Activated CD4-positive, CD25-positive, alpha-beta regulatory T cell treated with anti-CD3 and anti-CD28 coated beads, Interleukin-2, amount 50 U/mL, for 16 hours (primary cell): ENCODE data around the gene NT5C1A.

Experiments
- DNase-seq: peaks from one replicate; pipeline ENCODE4 v3.0.0-alpha.2; 2020; ENCODE audit warnings: low read depth, low spot score

Gene NT5C1A

DNA sequence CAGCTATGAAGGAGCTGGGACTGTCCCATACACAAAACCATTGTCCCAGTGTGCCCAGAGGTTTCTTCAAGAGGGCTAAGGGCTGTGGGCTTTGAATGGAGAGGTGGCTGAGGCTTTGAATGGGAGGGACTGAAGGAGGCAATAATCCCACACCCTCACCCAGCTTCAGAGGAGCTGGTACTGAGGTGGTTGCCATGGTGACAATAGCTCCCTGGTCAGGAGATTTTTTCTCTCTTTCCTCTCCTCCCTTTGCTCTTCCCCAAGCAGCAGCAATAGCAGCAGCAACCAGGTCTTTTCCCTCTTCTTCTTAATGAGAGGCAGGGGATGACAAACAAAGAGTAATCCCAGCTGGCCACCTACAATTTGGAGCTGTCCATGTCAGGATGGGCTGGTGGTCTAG lies 17.7 kb upstream of the NT5C1A start:
- DNase-seq = no peak

GRCh38 chr1:39689214-39689613 lies 17.3 kb upstream of the NT5C1A start:
- no peak for DNase-seq

DNA sequence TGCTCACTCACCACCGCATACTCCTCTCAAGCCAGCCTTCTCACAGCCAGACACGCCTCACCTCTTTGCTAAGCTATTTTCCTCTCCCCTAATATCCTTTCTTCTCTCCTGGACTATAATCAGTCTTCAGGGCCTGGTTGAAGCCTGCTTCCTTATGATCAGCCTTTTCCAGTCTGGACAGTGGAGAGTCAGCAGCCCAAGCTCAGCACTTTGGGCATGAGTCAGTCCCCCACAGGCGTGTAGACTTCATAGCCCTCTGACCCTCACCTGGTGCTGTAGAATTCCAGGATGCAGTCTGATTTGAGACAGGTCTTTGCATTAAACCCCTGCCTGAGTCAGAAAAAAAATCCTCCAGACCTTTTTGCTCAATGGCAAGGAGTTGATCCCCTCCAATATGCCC lies 16.8 kb upstream of the NT5C1A start:
- DNase-seq = no peak

DNA sequence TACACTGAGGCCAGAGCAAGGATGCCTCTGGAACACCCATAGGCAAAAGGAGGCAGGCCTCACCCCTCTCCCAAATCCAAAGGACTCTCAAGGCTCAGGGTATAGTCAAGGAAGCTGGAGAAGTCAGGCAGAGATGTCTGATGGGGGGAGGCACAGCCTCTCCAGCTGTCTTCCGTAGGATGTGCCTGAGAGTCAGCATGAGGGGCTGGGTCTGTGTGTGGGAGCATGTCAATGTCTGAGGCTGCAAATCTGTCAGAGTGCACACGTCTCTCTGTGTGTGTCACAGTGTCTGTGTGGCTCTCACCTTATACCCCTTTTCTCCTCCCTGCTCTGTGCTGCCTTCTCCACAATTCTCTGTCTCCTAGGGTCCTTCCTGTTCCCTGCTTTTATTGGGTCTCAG lies 15.3 kb upstream of the NT5C1A start:
- no peak for DNase-seq

- DNase-seq = no peak
These were observed 13.2 kb upstream of the NT5C1A start for GRCh38 chr1:39685071-39685470.

DNA sequence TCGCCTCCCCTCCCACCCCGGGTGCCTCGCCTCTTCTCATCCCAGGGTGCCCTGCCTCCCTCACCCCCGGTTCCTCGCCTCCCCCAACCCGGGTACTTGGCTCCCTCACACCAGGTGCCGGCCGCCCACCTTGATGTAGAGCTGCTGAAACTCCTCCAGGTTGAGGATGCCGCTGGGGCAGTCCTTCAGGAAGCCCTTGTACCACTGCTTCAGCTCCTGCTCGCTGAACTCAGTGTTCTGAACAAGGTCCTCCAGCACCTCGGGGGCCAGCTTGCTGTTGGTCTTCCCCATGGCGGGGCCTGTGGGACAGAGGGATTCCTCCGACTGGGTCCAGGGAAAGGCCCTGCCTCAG lies 12.4 kb upstream of the NT5C1A start:
- no peak for DNase-seq

DNA sequence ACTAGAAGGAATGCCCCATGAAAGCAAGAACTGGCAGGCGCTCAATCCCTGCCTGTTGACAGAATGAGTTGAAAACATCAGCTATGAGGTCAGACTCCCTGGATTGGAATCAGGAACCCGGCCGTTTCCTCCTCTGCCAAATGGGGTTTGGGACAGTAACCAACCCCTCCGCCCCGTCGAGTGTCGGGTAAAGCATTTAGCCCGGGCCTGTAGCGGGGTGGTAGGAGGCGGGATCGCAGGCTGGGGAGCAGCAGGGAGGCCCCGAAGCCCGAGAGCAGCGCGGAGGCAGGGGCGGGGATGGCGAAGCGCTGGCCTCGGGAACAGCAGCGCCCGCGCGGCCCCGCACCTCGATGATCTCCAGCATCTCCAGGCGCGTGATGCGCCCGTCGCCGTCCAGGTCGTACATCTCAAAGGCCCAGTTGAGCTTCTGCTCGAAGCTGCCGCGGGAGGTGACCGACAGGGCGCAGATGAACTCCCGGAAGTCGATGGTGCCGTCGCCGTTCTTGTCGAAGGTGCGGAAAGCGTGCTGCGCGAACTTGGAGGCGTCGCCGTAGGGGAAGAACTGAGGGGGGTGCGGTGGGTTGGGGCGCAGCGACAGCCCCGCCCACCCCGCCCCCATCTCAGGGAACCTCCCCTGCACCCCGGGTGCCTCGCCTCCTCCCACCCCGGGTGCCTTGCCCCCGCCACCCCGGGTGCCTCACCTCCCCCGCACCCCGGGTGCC lies 11.8 kb upstream of the NT5C1A start:
- DNase-seq = no peak

GRCh38 chr1:39681999-39682398 lies 10.1 kb upstream of the NT5C1A start:
- no peak for DNase-seq

DNA sequence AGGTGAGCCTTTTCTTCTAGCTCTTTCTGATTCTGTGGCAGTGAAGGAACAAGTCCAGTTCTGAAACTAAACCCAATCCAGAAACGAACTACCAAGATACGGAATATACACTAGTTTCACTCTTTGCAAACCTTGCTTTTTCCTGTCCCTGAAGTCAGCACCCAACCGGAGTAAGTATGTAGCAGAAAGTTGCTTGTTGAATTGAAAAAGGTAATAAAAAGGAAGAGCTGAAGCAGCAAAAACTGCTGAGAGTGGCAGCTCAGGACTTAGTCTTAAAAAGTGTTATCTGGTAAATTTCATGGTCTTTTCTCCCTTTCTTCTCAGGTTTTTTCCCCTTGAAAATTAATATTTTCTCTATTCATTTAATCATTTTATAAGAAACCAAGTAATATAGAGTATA lies 9.4 kb upstream of the NT5C1A start:
- no peak for DNase-seq

DNA sequence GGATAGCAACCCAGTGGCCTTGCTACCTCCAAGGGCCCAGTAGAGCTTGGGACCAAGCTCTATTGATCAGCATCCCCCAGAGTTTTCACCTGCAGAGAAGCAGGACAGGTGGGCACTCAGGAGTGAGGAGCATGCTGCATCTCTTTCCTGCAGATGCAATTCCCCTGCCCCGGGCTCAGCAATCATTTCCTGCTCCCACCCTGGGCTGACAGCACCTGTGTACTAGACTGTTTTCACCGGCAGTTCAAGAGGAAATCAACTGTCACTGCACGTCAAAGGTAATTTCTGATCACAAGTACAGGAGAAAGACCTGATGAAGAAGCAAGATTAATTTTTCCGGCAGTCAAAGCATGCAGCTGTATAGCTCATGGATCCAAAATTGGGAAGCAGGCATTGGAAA lies 8.8 kb upstream of the NT5C1A start:
- no peak for DNase-seq

- no peak for DNase-seq
These were observed 7.9 kb upstream of the NT5C1A start for GRCh38 chr1:39679821-39680220.

DNA sequence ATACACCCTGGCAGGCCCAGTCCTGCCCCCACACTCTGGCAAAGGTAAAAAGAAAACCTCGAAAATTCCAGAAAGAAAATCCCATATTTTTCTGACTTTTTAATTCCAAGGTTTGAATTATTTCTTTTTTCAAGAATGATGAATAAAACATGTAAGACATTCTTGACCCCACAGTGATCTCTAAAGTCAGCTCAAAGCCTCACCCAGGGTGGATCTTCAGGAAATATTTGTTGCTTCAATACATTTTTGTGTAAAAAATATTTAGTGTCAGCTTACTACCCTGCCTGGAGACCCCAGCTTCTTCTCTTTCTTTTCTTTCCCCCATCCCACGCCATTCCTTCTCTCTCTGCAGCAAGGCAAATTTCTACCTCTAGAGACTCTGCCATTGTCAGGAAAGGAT lies 7.0 kb upstream of the NT5C1A start:
- DNase-seq = no peak

GRCh38 chr1:39677645-39678044 lies 5.7 kb upstream of the NT5C1A start:
- no peak for DNase-seq

DNA sequence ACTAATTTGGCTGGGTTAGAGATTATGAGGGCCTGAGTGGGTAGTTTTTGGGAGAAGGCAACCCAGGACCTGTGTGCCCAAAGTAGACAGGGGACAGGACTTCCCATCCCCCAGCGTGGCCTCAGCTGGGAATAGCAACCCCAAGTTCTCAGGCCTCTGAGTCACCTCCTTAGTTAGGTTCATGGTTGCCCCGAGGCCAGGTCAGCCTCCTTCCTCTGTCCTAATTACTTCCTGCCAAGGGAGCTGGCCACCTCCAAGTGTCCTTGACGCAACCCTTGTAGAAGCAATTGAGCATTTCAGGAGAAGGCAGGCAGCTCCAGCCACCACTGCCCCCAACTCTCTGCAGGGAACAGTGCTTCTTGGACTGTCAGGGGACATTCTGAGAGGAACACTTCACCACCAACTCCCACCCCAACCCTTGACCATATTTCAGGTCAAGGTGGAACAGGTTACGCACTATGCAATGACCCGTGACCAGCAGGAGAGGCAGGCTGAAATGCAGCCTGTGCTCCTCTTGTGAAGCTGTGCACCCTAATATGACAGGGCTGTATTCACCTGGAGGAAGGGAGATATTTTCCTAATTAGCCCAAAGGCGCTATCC lies 5.1 kb upstream of the NT5C1A start:
- no peak for DNase-seq

GRCh38 chr1:39675220-39675619 lies 3.3 kb upstream of the NT5C1A start:
- no peak for DNase-seq

DNA sequence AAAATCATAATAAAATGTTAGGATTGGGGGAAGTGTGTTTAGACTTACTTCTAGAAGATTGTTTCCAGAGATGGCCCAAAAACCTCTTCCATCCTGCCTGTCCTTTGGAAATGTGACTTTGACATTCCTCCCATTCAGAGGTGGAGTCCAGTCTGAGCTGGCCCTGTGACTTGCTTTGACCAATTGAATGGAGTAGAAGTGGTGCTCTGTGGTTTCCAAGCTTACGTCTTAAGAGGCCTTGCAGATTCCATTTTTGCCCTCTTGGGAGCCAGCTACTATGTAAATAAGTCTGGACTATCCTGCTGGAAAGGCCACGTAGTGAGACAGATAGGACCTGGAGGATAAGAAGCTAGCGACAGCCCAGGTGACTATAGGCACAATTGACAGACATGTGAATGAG lies 1.3 kb upstream of the NT5C1A start:
- no peak for DNase-seq

- no peak for DNase-seq
These were observed 642 bp upstream of the NT5C1A start for GRCh38 chr1:39672551-39672947.

DNA sequence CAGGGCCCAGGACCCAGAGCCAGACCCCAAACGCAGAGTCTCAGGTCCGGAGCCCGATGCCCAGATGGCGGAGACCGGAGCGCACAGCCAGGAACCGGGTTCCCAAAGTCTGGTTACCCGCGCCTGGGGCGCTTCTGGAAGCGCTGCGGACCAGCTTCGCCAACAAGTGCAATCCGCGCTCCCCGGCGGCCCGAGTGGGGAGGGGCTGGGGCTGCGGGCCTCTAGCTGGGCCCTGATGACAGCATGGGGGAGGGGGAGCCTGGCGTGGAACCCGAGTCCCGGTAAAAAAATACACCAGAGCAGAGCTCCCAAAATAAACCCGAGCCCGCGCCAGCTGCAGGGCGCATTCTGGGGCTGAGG lies 494 bp downstream of the NT5C1A start:
- DNase-seq = no peak

- no peak for DNase-seq
These were observed 1.2 kb downstream of the NT5C1A start for GRCh38 chr1:39670689-39671088.

DNA sequence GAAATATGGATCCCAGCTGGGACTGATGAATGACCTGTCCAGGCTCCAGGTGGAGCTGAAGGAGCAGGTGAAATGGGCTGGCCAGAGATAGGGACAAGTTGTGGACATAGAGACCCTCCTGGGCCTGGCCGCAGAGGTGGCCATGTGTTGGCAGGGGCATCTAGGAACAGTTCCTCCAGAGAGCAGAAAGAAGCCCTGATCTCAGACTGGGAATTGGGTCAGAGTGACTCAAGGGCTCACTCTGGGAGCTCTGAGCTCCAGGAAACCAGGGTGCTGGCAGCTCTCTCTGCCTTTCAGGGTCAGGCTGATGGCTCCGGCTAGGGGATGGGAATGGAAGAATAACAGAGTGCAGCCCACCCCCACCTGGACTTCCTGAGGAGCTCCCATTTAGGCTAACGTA lies 3.0 kb downstream of the NT5C1A start:
- DNase-seq = no peak

DNA sequence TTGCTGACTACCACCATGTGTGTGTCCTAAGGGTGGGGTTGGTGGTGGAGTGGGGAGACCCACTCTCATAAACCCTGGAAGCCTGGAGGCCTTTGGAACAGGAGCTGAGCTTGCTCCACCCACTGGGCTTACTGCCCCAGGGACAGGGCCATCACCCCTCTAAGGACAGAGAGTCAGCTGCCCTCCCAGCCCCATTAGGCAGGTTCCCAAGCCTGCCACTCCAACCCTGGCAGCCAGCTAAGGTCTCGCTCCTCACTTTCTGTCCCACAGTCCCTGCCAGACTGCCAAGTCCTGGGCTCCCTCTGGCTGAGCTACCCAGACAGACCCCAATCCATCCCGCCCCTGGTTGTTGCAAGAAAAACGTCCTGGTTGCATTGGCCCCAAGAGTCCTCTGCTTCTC lies 3.8 kb downstream of the NT5C1A start:
- DNase-seq = no peak

DNA sequence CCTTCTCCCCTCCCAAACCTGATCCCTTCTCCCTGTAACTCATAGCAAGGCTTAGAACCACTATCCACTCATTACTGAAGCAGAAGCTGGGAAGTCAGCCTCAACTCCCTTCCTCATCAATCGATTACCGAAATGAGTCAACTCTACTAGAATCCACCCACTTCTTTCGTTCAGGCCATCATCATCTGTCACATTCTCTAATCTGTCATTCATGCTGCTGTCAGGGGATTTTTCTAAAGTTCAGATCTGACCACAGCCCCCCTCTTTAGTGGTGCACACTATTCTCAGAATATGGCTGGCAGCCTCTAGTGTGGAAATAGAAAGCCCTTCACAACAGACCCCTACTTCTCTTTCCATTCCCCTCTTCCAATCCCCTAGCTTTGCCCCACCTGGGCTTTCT lies 5.1 kb downstream of the NT5C1A start:
- no peak for DNase-seq

DNA sequence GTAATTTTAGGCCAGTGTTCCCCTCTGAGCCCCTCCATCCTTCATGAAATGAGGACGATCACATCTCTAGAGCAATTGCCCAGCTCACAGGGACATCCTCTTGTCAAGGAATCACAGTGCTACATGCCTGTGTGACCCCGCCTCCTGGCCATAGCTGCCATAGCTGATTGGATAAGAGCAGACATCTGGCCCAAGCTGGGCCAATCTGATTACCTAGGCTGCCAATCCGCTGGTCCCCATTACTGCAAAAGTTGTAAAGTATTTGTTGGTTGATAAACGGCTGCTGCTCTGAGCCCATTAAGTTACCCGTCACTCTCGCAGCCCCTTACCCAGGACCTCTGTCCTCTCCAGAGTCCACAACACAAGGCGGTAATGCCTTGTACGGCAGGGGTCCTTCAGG lies 8.3 kb downstream of the NT5C1A start:
- DNase-seq = no peak

- DNase-seq = no peak
These were observed 9.0 kb downstream of the NT5C1A start for GRCh38 chr1:39662861-39663260.
